Activated T-cell treated with anti-CD3 and anti-CD28 coated beads, Interleukin-2, amount 50 U/mL, for 4 hours (primary cell): ENCODE measurements around the gene USP2. TPM values are rescaled to one million over a fixed set of nuclear protein-coding genes. Genes with fewer than 3 reads are reported as not detected.
"Not testable (repeated sequence)": the region's sequence is repeated elsewhere in the genome, so short reads cannot be mapped to it uniquely, and the experiment has no call there.

Experiments used
- ATAC-seq, 2 donors: fragments of 200-7000 bp; cut with Tn5 transposase; one replicate each; pipeline ENCODE4 v1.10.0; 2021
- DNase-seq: peaks from one replicate; pipeline ENCODE4 v3.0.0-alpha.2; 2020
- H3K27me3 Mint-ChIP-seq: one replicate; pipeline ENCODE4 v1.8.0; 2021; ENCODE audit warnings: low read depth, mixed read lengths
- H3K36me3 Mint-ChIP-seq: one replicate; pipeline ENCODE4 v1.8.0; 2022; ENCODE audit warnings: mixed read lengths; ENCODE audit not compliant: insufficient read depth
- H3K4me1 Mint-ChIP-seq: one replicate; pipeline ENCODE4 v1.8.0; 2021; ENCODE audit warnings: low read depth, mixed read lengths
- H3K4me3 Mint-ChIP-seq: one replicate; pipeline ENCODE4 v1.8.0; 2021; ENCODE audit warnings: mild to moderate bottlenecking, moderate library complexity, mixed read lengths
- H3K9me3 Mint-ChIP-seq: one replicate; pipeline ENCODE4 v1.8.0; 2021; ENCODE audit warnings: mixed read lengths
- total RNA-seq, 3 donors: library from RNA; stranded (reverse); gene quantifications; one replicate each; pipeline ENCODE4 v1.2.1, GENCODE V29; 2021

USP2 gene
- total RNA-seq, 3 donors from 2014 or later: 0.19 to 0.53 (median 0.37) TPM

DNA sequence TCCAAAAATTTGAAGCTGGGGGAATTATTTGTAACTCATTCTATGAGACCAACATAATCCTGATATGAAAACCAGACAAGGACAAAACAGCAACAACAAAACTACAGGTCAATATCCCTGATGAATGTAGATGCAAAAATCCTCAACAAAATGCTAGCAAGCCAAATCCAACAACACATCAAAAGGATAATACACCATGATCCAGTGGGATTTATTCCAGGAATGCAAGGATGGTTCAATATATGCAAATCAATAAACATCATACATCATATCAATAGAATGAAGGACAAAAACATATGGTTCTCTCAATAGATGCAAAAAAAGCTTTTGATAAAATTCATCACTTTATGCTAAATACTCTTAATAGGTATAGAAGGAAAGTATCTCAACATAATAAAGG, 19.4 kb upstream of the USP2 start:
- ATAC-seq (no peak), DNase-seq (no peak)
- Mint-ChIP-seq H3K4me1 (no peaks in the 10 kb centered on the region), H3K27me3 (peaks cover 20% of the 10 kb centered on the region), H3K9me3 (peaks cover 38% of the 10 kb centered on the region), H3K4me3 (no peak overlapping the region), H3K36me3 (no peaks in the 10 kb centered on the region)

DNA sequence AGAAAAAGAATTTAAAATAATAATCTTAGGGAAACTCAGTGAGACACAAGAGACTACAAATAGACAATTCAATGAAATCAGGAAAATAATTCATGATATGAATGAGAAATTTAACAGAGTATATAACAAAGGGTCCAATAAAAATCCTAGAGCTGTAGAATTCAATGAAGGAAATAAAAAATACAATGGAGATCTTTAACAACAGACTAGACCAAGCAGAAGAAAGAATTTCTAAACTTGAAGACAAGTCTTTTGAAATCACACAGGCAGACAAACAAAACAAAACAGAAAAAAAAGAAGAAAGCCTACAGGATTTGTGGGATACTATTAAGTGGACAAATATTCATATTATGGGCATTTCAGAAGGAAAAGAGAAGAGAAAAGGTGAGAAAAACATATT, 16.2 kb upstream of the USP2 start:
- H3K4me3 Mint-ChIP-seq: no peak overlapping the region
- H3K27me3 Mint-ChIP-seq: peaks cover 29% of the 10 kb centered on the region
- no peaks in the 10 kb centered on the region for H3K36me3 Mint-ChIP-seq
- ATAC-seq (no peak), DNase-seq (no peak)
- peaks cover 38% of the 10 kb centered on the region for H3K9me3 Mint-ChIP-seq
- H3K4me1 Mint-ChIP-seq: no peaks in the 10 kb centered on the region

DNA sequence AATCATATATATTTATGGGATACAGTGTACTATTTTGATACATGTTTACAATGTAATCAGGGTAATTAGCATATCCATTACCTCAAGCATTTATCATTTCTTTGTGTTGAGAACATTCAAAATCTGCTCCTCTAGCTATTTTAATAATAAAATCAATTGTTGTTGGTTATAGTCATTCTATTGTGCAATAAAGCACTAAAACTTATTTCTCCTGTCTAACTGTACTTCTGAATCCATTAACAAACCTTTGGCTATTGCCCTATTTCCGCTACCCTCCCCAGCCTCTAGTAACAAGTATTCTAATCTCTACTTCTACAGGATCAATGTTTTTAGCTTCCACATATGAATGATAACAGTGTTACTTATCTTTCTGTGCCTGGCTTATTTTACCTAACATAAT, 15.3 kb upstream of the USP2 start:
- Mint-ChIP-seq H3K27me3 (peaks cover 29% of the 10 kb centered on the region), H3K4me3 (no peak overlapping the region), H3K4me1 (no peaks in the 10 kb centered on the region), H3K36me3 (no peaks in the 10 kb centered on the region), H3K9me3 (peaks cover 38% of the 10 kb centered on the region)
- DNase-seq: no peak
- ATAC-seq: no peak

DNA sequence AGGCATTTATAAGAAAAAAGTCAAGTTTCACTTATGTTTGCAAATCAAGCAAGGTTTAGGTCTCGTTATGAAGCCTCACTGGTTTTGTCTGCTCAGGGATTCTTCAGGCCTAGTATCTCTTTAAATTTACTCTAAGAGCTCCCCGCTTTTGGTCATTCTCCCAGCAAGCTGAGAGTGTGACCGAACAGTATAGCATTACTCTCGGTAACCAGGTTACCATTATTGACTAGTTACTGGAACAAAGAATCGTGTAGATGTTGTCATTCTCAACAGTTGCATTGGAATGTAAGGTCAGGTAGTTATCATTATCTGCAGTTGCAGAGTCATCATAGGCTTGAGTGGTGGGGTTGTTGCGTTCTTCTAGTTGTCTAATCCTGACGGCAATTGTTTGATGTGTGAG, 9.8 kb upstream of the USP2 start:
- no peaks in the 10 kb centered on the region for H3K9me3 Mint-ChIP-seq
- no peak overlapping the region for H3K4me3 Mint-ChIP-seq
- H3K36me3 Mint-ChIP-seq: peaks cover 2% of the 10 kb centered on the region
- H3K4me1 Mint-ChIP-seq: no peaks in the 10 kb centered on the region
- DNase-seq (no peak), ATAC-seq (no peak)
- peaks cover 16% of the 10 kb centered on the region for H3K27me3 Mint-ChIP-seq

DNA sequence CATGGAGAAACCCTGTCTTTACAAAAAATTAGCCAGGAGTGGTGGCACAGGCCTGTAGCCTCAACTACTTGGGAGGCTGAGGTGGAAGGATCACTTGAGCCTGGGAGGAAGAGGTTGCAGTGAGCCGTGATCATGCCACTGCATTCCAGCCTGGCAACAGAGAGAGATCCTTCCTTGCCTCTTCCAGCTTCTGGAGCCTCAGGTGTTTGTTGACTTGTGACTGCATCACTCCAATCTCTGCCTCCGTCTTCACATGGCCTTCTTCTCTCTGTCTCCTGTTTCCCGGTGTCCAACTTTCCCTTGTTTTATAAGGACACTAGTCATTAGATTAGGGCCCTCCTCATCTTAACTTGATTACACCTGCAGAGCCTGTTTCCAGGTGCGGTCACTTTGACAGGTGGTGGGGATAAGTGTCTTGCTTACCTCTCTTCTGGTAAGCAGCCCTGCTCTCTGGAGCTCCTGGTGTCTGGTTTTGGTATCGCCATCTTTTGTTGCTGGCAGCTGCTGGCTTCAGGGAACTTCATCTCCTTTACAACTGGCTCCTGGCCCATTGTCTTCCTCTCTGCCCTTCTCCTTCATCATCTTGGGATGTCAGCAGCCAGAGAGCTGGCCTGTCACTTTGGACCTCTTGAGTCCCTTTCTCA, 8.2 kb upstream of the USP2 start:
- H3K36me3 Mint-ChIP-seq: peaks cover 2% of the 10 kb centered on the region
- ATAC-seq (peak in 1 of 2 donors; percentile 54), DNase-seq (no peak)
- H3K9me3 Mint-ChIP-seq: no peaks in the 10 kb centered on the region
- no peak overlapping the region for H3K4me3 Mint-ChIP-seq
- peaks cover 12% of the 10 kb centered on the region for H3K27me3 Mint-ChIP-seq
- H3K4me1 Mint-ChIP-seq: no peaks in the 10 kb centered on the region

DNA sequence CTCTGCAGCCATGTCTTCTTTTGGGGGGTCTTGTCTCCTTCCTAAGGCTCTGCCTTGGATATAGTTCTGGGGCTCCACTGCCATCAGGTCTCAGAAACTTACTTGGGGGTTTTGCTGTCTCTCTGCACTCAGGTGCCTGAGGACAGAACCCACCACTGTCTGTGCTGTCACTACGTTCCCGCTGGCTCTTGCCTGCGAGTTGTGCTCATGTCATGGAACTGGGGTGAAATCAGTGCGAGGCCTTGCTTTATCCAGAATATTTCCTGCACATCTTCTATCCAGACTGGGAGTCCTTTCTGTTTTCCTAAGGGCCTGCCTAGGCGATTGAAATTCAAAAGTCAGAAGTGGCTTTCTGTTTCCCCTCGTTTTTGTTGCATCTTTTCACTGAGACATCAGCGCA, 6.6 kb upstream of the USP2 start:
- Mint-ChIP-seq H3K27me3 (peaks cover 7% of the 10 kb centered on the region), H3K9me3 (no peaks in the 10 kb centered on the region), H3K4me1 (no peaks in the 10 kb centered on the region), H3K36me3 (peaks cover 2% of the 10 kb centered on the region), H3K4me3 (no peak overlapping the region)
- ATAC-seq (no peak), DNase-seq (no peak)

DNA sequence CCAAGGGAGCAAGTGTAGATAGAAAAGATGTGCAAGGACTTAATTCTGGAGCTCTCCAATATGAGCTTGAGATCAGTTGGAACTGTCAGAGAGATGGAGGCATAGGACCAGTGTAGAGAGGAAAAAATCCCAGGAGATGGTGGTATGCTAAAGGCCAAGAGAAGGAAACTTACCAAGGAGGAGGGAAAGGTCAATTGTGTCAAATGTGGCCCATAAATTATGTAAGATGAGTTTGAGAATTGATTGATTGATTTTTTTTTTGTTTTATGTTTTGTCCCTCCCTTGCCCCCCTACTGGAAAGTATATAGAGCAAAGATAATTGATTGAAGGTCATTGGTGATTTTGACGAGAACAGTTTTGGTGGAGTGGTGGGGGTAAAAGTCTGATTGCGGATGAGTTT, 2.8 kb upstream of the USP2 start:
- ATAC-seq (no peak), DNase-seq (no peak)
- H3K27me3 Mint-ChIP-seq: peaks cover 2% of the 10 kb centered on the region
- no peaks in the 10 kb centered on the region for H3K36me3 Mint-ChIP-seq
- no peaks in the 10 kb centered on the region for H3K9me3 Mint-ChIP-seq
- no peaks in the 10 kb centered on the region for H3K4me1 Mint-ChIP-seq
- no peak overlapping the region for H3K4me3 Mint-ChIP-seq

DNA sequence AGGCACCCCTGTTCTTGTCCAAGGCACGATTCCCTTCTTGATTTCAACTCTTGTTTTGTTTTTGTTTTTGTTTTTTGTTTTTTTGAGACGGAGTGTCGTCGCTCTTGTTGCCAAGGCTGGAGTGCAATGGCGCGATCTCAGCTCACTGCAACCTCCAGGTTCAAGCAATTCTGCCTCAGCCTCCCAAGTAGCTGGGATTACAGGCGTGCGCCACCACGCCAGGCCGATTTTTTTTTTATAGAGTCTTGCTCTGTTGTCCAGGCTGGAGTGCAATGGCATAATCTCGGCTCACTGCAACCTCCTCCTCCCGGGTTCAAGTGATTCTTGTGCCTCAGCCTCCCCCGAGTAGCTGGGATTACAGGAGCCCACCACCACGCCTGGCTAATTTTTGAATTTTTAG, 1.0 kb upstream of the USP2 start:
- H3K4me1 Mint-ChIP-seq, H3K27me3 Mint-ChIP-seq, H3K4me3 Mint-ChIP-seq, DNase-seq, H3K9me3 Mint-ChIP-seq, H3K36me3 Mint-ChIP-seq, ATAC-seq: not testable (repeated sequence)

DNA sequence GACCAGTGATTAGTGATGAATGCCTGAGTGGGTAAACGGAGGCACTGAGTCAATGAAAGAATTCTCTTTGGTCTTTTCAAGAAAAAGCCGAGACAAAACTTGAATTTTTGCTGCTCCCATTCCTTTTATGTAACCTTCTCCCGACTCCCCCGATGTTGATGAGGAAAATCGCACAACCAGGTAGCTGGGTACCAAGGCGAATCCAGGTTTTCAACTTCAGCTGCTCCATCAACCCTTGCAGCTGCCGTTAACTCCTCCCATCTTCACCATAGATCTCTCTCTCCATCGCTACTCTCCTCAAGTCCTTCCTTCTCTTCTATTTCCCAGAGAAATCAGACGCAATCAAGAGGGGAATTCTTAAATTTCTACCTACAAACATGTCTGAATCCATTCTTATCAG, 611 bp upstream of the USP2 start:
- Mint-ChIP-seq H3K4me1 (no peaks in the 10 kb centered on the region), H3K27me3 (no peaks in the 10 kb centered on the region), H3K36me3 (no peaks in the 10 kb centered on the region), H3K9me3 (no peaks in the 10 kb centered on the region), H3K4me3 (no peak overlapping the region)
- DNase-seq: no peak
- ATAC-seq: no peak

DNA sequence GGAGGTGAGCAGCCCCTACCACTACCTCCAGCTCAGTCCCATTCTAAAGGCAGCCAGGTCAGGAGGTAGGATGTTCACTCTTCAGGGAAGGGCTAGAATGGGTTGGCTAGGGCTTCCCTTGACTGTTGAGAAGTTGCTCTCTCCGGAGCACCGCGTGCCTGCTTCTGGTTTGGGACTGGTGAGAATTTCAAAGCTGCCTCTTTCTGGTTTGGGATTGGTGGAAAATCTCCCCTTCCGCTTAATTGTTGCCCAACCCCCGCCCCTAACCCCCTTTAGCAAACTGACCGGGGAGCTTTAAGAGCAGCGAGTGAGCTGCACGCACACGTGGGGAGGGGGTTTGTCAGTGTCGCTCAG, 686 bp downstream of the USP2 start:
- Mint-ChIP-seq H3K4me3 (no peak overlapping the region), H3K27me3 (no peaks in the 10 kb centered on the region), H3K9me3 (no peaks in the 10 kb centered on the region), H3K4me1 (no peaks in the 10 kb centered on the region), H3K36me3 (no peaks in the 10 kb centered on the region)
- ATAC-seq (no peak), DNase-seq (no peak)

DNA sequence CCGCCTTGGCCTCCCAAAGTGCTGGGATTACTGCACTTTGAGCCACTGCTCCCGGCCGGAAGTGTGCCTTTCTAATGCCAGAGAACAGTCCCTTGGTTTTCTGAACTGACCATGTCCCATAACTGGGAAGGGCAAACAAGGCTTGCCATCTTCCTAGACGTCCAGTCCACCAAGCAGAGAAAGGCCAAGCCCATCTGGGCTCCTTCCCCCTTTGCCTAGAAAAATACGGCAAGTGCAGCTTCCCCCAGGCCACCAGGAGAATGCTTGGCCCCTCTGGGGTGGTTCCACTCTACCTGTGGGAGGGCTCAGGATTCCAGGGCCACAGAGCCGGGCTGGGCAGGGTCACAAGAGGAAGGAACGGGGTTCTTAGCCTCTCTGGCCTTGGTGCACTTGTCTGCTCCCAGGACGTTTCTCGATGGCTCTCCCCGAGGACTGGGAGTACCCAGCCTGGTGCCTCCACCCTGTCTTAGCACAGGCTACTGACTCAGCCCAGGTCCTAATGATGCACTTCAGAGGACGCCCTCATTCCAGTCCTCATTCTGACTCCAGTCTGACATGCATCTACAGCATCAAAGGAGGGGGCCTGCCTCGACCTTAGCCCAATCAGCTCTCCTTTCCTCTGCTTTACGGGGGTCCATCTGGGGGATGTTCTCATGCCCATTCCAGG, 1.2 kb downstream of the USP2 start:
- H3K27me3 Mint-ChIP-seq: no peaks in the 10 kb centered on the region
- H3K9me3 Mint-ChIP-seq: no peaks in the 10 kb centered on the region
- no peaks in the 10 kb centered on the region for H3K36me3 Mint-ChIP-seq
- no peaks in the 10 kb centered on the region for H3K4me1 Mint-ChIP-seq
- no peak overlapping the region for H3K4me3 Mint-ChIP-seq
- no peak for DNase-seq
- no peak for ATAC-seq

DNA sequence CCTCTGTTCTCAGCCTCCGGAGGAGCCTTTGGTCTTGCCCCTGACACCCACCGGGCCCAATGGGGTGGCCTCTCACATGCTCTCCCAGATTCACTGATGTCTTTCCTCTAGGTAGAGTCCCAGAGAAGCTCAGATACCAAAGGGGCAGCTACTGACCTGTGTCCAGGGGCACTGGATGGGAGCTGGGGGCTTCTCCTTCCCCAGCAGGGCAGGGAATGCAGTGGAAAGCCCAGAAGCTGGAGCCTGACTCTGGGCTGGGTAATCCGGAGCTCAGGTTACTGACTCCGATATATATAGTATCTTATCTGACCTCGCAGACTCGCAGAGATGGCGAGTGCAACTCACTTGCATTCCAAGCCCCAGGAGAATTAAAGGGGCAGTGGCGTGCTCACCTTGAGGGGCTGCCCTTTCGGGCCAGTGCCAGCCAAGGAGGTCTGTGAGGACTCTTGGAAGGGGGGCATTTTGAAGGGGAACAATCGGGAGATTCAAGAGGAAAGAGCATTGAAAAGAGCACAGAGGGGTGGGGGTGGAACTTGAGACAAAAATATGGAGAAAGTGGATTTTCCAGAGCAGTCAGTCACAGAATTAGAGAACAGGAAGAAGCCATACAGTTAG, 2.5 kb downstream of the USP2 start:
- no peak for ATAC-seq
- no peaks in the 10 kb centered on the region for H3K36me3 Mint-ChIP-seq
- no peak overlapping the region for H3K4me3 Mint-ChIP-seq
- H3K27me3 Mint-ChIP-seq: no peaks in the 10 kb centered on the region
- peaks cover 1% of the 10 kb centered on the region for H3K4me1 Mint-ChIP-seq
- no peaks in the 10 kb centered on the region for H3K9me3 Mint-ChIP-seq
- DNase-seq: no peak

DNA sequence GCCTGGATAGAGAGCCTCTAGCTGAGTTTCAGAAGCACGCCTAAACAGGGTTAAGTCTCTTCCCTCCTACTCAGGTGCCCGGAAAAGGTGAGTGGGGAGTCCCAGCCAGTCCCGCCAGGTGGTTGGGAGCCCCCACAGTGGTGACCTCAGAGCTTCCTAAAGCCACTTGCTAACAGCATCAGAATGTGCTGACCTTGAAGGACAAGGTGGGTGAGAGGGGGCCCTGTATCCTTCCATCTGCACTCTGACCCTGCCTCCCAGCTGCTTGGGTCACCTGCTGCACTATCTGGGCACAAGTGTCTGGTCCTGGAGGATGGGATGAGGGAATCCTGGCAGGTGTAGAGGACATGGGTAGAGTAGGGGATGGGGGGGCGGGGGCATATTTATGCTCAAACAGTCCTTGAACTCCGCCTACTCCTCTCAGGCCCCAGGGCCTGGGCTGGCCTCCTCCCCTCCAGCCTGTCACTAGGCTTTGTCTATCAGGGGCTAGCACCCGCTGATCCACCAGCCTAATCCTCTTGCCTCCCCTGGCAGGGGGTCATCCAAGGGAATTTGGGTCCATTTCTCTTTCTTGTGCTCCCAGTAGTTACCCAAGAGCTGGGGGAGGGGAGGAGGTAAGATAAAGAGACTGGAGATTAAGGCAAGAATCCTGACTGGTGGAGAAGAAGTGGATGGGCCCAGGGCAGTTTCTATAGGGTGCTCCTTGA, 3.4 kb downstream of the USP2 start:
- H3K36me3 Mint-ChIP-seq: no peaks in the 10 kb centered on the region
- no peak overlapping the region for H3K4me3 Mint-ChIP-seq
- no peaks in the 10 kb centered on the region for H3K27me3 Mint-ChIP-seq
- H3K9me3 Mint-ChIP-seq: no peaks in the 10 kb centered on the region
- H3K4me1 Mint-ChIP-seq: peaks cover 10% of the 10 kb centered on the region
- ATAC-seq (no peak), DNase-seq (no peak)

DNA sequence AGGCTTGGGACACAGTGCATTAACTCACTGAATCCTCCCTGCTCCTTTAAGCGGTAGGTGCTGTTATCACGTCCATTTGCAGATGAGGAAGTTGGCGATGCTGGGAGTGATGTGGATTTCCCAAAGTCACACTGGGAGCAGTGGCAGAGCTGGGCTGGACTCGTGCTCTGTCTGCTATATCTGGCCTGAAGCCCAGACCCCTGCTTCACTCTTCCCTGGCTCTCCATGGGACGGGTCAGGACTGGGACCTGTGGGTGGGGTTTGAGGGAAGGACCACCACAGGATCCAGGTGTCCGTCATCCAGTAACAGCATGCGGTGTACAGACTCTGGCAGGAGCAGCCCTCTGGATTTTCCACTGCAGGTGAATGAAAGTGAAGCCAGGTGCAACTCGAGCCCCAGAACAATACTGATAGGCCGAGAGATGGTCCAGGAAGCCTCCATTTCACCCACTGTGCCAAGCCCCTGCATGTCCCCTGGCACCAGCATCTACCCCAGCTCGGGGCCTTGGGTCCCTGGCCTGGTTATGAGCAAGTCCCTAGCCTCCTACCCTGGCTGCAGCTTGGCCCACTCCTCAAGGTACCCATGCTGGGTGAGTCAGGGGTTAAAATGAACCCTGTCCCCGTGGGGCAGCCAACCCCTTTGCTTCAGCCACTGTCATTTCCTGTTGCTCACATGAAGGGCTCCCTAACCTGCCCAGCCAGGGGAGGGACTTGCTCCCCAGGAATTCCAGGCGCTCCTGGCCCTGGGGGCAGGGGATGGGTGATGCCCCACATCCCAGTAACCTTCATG, 4.2 kb downstream of the USP2 start:
- H3K4me1 Mint-ChIP-seq: peaks cover 10% of the 10 kb centered on the region

More for the DNA sequence above, 4.2 kb downstream of the USP2 start:
- Mint-ChIP-seq H3K4me3 (no peak overlapping the region), H3K36me3 (no peaks in the 10 kb centered on the region), H3K9me3 (no peaks in the 10 kb centered on the region), H3K27me3 (no peaks in the 10 kb centered on the region)
- ATAC-seq (no peak), DNase-seq (no peak)
